ENCODE results near the gene MAPKAPK2.

DNA sequence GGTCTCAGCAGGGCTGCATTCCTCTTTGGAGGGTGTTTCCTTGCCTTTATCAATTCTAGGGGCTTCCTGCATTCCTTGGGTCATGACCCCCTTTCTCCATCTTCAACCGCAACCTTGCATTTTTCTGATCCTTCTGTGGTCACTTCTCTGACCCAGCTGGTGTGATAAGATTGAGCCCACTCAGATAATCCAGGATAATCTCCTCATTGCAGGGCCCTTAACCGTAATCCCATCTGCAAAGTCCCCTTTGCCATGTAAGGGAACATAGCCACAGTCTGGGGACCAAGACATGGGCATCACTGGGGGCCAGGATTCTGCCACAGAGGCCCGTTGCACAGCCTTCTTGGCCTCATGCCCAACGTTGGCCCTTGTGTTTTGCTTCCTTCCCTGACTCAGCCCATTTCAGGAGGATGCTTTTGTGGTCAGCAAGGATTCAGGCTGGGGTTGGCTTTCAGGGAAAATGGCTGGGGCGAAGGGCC lies 50.9 kb downstream of the MAPKAPK2 start:
- TF ChIP-seq, protein P1, sequence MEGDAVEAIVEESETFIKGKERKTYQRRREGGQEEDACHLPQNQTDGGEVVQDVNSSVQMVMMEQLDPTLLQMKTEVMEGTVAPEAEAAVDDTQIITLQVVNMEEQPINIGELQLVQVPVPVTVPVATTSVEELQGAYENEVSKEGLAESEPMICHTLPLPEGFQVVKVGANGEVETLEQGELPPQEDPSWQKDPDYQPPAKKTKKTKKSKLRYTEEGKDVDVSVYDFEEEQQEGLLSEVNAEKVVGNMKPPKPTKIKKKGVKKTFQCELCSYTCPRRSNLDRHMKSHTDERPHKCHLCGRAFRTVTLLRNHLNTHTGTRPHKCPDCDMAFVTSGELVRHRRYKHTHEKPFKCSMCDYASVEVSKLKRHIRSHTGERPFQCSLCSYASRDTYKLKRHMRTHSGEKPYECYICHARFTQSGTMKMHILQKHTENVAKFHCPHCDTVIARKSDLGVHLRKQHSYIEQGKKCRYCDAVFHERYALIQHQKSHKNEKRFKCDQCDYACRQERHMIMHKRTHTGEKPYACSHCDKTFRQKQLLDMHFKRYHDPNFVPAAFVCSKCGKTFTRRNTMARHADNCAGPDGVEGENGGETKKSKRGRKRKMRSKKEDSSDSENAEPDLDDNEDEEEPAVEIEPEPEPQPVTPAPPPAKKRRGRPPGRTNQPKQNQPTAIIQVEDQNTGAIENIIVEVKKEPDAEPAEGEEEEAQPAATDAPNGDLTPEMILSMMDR (optimal IDR thresholded peaks at IDR 0.05 in 1 of 3, IDR thresholded peaks at IDR 0.05 in 1 of 3, conservative IDR thresholded peaks at IDR 0.05 in 1 of 3; ENCODE audit: extremely low read depth in 1 of 3, insufficient read depth in 2 of 3, low read length in 3 of 3), result no peak
- no peak for TF ChIP-seq EZH2 (IDR thresholded peaks at IDR 0.05; ENCODE audit: low read length)
